Stimulated activated CD4-positive, alpha-beta T cell treated with anti-CD3 and anti-CD28 coated beads, Interleukin-15, amount 100 ng/mL, for 48 hours (primary cell): Measurements from ENCODE around the gene MMP15.
"Not testable (repeated sequence)": the region's sequence is repeated elsewhere in the genome, so short reads cannot be mapped to it uniquely, and the experiment has no call there.

Experiments
- DNase-seq, 2 donors: peaks; one replicate each; pipeline ENCODE4 v3.0.0-alpha.2; 2020; ENCODE audit warnings: low read depth in 2 of 2

The MMP15 gene

GRCh38 chr16:58086381-58087208 lies 61.0 kb downstream of the MMP15 start:
- DNase-seq: no peak

GRCh38 chr16:58087209-58087913 lies 61.8 kb downstream of the MMP15 start:
- no peak for DNase-seq

- DNase-seq: no peak
These were observed 62.5 kb downstream of the MMP15 start for GRCh38 chr16:58088091-58088490.

GRCh38 chr16:58090396-58090795 lies 64.8 kb downstream of the MMP15 start:
- not testable (repeated sequence) for DNase-seq

GRCh38 chr16:58094026-58094425 lies 68.5 kb downstream of the MMP15 start:
- DNase-seq: no peak

- DNase-seq: no peak
These were observed 69.4 kb downstream of the MMP15 start for GRCh38 chr16:58094791-58095574.

DNA sequence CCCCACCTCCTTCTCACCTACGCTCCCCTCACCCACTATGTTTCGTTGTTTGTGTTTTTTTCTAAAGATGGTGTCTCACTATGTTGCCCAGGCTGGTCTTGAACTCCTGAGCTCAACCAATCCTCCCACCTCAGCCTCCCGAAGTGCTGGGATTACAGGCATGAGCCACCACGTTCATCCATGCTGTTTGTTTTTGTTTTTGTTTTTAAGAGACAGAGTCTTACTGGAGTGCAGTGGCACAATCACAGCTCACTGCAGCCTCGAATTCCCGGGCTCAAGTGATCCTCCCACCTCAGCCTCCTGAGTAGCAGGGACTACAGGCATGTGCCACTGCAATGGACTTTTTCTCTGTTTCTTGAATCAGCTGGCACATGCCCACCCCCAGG lies 70.0 kb downstream of the MMP15 start:
- not testable (repeated sequence) for DNase-seq

DNA sequence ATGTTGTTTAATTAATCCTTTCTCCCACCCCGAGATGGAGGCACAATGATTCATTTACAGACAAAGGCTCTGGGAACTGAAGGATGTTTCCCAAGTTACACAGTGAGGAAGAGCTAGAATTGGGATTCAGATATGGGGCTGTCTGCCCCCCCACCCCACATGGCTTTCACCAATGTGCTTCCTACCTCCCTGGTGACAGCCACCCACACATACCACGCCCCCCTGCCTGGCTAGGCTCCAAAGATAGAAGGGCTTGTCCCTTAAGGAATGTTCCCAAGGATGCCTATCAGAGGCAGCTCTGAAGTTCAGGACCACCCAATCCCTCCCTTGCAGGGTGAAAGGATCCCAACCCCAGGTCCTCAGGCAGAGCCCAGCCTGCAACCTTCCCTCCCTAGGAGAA lies 70.7 kb downstream of the MMP15 start:
- DNase-seq: no peak
